Endothelial cell of umbilical vein (primary cell): Measurements from ENCODE around the gene MCCC1. TPM values are rescaled to one million over a fixed set of nuclear protein-coding genes. Genes with fewer than 3 reads are reported as not detected.

Experiments used
- BruUV-seq: library from RNA; stranded (reverse); fragments of 400-500 nt; replicated peaks from 2 replicates; lab custom pipeline; 2021; lab: Mats Ljungman, UMichigan
- CTCF ChIA-PET: fragments of 300-600, 350-600 bp; sonication (Branson Sonifier 250); formaldehyde crosslinking; loops from one replicate; lab custom pipeline; 2021; ENCODE audit warnings: antibody characterized with exemption, inconsistent platforms; lab: Charles Lee
- POLR2A ChIA-PET: fragments of 300-600, 350-600 bp; sonication (Branson Sonifier 250); formaldehyde crosslinking; loops from one replicate; lab custom pipeline; 2021; ENCODE audit warnings: antibody characterized with exemption, inconsistent platforms; lab: Charles Lee
- DNase-seq: peaks from one replicate; pipeline ENCODE4 v3.0.0-alpha.2; 2011; ENCODE audit warnings: low read depth, low spot score
- FAIRE-seq: peaks from 2 replicates; lab custom pipeline; 2011; peaks lifted over from hg19 to GRCh38; lab: Jason Lieb, UNC
- H2AFZ ChIP-seq: 2 replicates; pipeline ENCODE4 v1.6.0; 2012; ENCODE audit warnings: low read depth, low read length, control low read depth, inconsistent platforms
- H3K27ac ChIP-seq: 2 replicates; pipeline ENCODE4 v1.5.1; 2011; ENCODE audit warnings: low read depth, mild to moderate bottlenecking, control low read depth, low read length, moderate library complexity; ENCODE audit not compliant: insufficient read depth
- H3K27me3 ChIP-seq, 2 experiments: 2 replicates each; pipeline versions ENCODE4 v1.6.0 to v1.6.1; 2011; ENCODE audit warnings: low read length in 2 of 2, mixed read lengths in 1 of 2; ENCODE audit not compliant: control insufficient read depth in 2 of 2, insufficient read depth in 2 of 2
- H3K36me3 ChIP-seq, 2 experiments: 2 replicates in 1 of 2; 3 replicates in 1 of 2; pipeline ENCODE4 v1.5.1; 2011; ENCODE audit warnings: low read length in 2 of 2, mild to moderate bottlenecking in 1 of 2, moderate library complexity in 1 of 2; ENCODE audit not compliant: control insufficient read depth in 2 of 2, insufficient read depth in 2 of 2; ENCODE audit errors: extremely low read depth in 1 of 2
- H3K4me1 ChIP-seq: 3 replicates; pipeline ENCODE4 v1.5.1; 2011; ENCODE audit warnings: mild to moderate bottlenecking, low read length; ENCODE audit not compliant: control insufficient read depth, insufficient read depth; ENCODE audit errors: extremely low read depth
- H3K4me2 ChIP-seq: 2 replicates; pipeline ENCODE4 v1.6.1; 2011; ENCODE audit warnings: low read length, control low read depth, mixed read lengths; ENCODE audit not compliant: insufficient read depth
- H3K4me3 ChIP-seq, 3 experiments: fragments of 200-600 bp in 1 of 3; sonication (generic), shearing (Covaris generic) in 1 of 3; replicated peaks in 1 of 3; 2 replicates each; pipeline ENCODE4 v1.5.1; 2011 to 2016; ENCODE audit warnings: control low read depth in 3 of 3, low read length in 3 of 3, mild to moderate bottlenecking in 2 of 3, inconsistent platforms in 1 of 3, low read depth in 1 of 3, moderate library complexity in 1 of 3; ENCODE audit not compliant: insufficient read depth in 1 of 3
- H3K79me2 ChIP-seq: 2 replicates; pipeline ENCODE4 v1.6.0; 2012; ENCODE audit warnings: low read length, inconsistent platforms; ENCODE audit not compliant: control insufficient read depth, insufficient read depth
- H3K9ac ChIP-seq: replicated peaks from 2 replicates; pipeline ENCODE3; 2011; ENCODE audit warnings: low read length, control low read depth; ENCODE audit not compliant: insufficient read depth; ENCODE audit errors: extremely low read depth
- H3K9me1 ChIP-seq: replicated peaks from 3 replicates; pipeline ENCODE4 v1.6.0; 2011; ENCODE audit warnings: mild to moderate bottlenecking, low read length; ENCODE audit not compliant: control insufficient read depth, insufficient read depth; ENCODE audit errors: extremely low read depth
- H3K9me3 ChIP-seq: replicated peaks from 2 replicates; pipeline ENCODE4 v1.5.1; 2012; ENCODE audit warnings: low read length, inconsistent platforms; ENCODE audit not compliant: control insufficient read depth, insufficient read depth
- H4K20me1 ChIP-seq: replicated peaks from 2 replicates; pipeline ENCODE3; 2011; ENCODE audit warnings: mild to moderate bottlenecking, low read length; ENCODE audit not compliant: control insufficient read depth, insufficient read depth; ENCODE audit errors: extremely low read depth
- CTCF ChIP-seq, 2 donors: IDR thresholded peaks; 1 replicate in 1 of 2; 2 replicates in 1 of 2; pipeline ENCODE4 v1.5.1; 2011; ENCODE audit warnings: low read length in 2 of 2, mild to moderate bottlenecking in 2 of 2, moderate library complexity in 2 of 2, control low read depth in 1 of 2, inconsistent platforms in 1 of 2, low read depth in 1 of 2; ENCODE audit not compliant: insufficient read depth in 1 of 2; ENCODE audit errors: extremely low read depth in 1 of 2
- EZH2 ChIP-seq: IDR thresholded peaks from 2 replicates; pipeline ENCODE4 v1.6.1; 2012; ENCODE audit warnings: borderline replicate concordance, low read depth, mild to moderate bottlenecking, moderate library complexity, low read length, inconsistent platforms; ENCODE audit not compliant: severe bottlenecking
- FOS ChIP-seq: IDR thresholded peaks from 2 replicates; pipeline ENCODE4 v1.6.1; 2011; ENCODE audit warnings: mild to moderate bottlenecking, low read length, moderate library complexity, borderline replicate concordance; ENCODE audit not compliant: insufficient read depth
- GATA2 ChIP-seq: IDR thresholded peaks from 2 replicates; pipeline ENCODE4 v1.7.0; 2011; ENCODE audit warnings: low read depth, mild to moderate bottlenecking, moderate library complexity, mixed read lengths, low read length; ENCODE audit not compliant: insufficient read length, insufficient read depth
- JUN ChIP-seq: IDR thresholded peaks from 2 replicates; pipeline ENCODE4 v1.6.1; 2011; ENCODE audit warnings: borderline replicate concordance, low read depth; ENCODE audit not compliant: insufficient read length, insufficient read depth
- MAX ChIP-seq: IDR thresholded peaks from 2 replicates; pipeline ENCODE4 v1.6.1; 2011; ENCODE audit not compliant: insufficient read depth, insufficient read length
- MYC ChIP-seq: IDR thresholded peaks from one replicate; pipeline ENCODE4 v1.6.1; 2011; ENCODE audit warnings: mild to moderate bottlenecking, low read depth, low read length
- POLR2A ChIP-seq: IDR thresholded peaks from 2 replicates; pipeline ENCODE4 v1.6.1; 2012; ENCODE audit warnings: low read depth, mild to moderate bottlenecking, control low read depth, low read length
- POLR2AphosphoS5 ChIP-seq: IDR thresholded peaks from 2 replicates; pipeline ENCODE4 v1.6.1; 2012; ENCODE audit warnings: low read depth, mild to moderate bottlenecking, control low read depth, low read length, moderate library complexity; ENCODE audit not compliant: insufficient read depth
- dilution Hi-C: fragments of 300-500 bp; cut with MboI; formaldehyde crosslinking; loops from one replicate; pipeline ENCODE4 v1.15.0; 2019; ENCODE audit warnings: low sequenced_read_pairs; ENCODE audit not compliant: extremely low pct_ligation_motif_present
- intact Hi-C: fragments of 100-400 bp; cut with micrococcal nuclease; formaldehyde crosslinking; loops from one replicate; pipeline ENCODE4 v1.10.0; 2022
- polyA plus RNA-seq, 4 experiments: library from polyadenylated mRNA; depleted of rRNA in 3 of 4; stranded (reverse) in 3 of 4; unstranded in 1 of 4; fragments of >200 nt; gene quantifications; 2 replicates each; pipeline versions ENCODE4 v1.2.1 to v1.2.3, GENCODE V29; 2011 to 2012; ENCODE audit warnings: missing spikeins in 1 of 4
- total RNA-seq: library from RNA; stranded (reverse); gene quantifications from 2 replicates; pipeline ENCODE4 v1.2.3, GENCODE V29; 2021

The MCCC1 gene
- total and polyA plus RNA-seq, 2 donors (not counting 3 experiments of a cell fraction or from before 2014, with no cell fraction given), result 9.2 to 19.7 TPM

GRCh38 chr3:183013856-183014255, 85.4 kb downstream of the MCCC1 start:
- POLR2A ChIA-PET, result no interaction called here
- Histone ChIP-seq H3K9ac (no peak overlapping the region), H2AFZ (no peak overlapping the region), H4K20me1 (no peaks in the 10 kb centered on the region), H3K4me1 (no peaks in the 10 kb centered on the region), H3K9me3 (no peaks in the 10 kb centered on the region), H3K27me3 (no peaks in the 10 kb centered on the region), H3K9me1 (no peaks in the 10 kb centered on the region), H3K4me2 (no peak overlapping the region), H3K4me3 (no peak overlapping the region), H3K79me2 (no peaks in the 10 kb centered on the region), H3K36me3 (peaks cover 0 to 2% of the 10 kb centered on the region in 2 experiments), H3K27ac (no peak overlapping the region)
- BruUV-seq, result no TSS peak
- no peak for TF ChIP-seq MYC
- TF ChIP-seq POLR2A, result no peak
- no peak for TF ChIP-seq CTCF (IDR thresholded peaks at IDR 0.05; ENCODE audit: extremely low read depth in 1 of 2, insufficient read depth in 1 of 2, low read depth in 1 of 2, low read length in 2 of 2)
- no peak for TF ChIP-seq POLR2AphosphoS5
- FAIRE-seq, result no peak
- CTCF ChIA-PET, result no interaction called here
- dilution Hi-C loops, result no loop called here
- no peak for DNase-seq
- intact Hi-C loops, result no loop called here

GRCh38 chr3:183013074-183013473, 86.2 kb downstream of the MCCC1 start:
- Histone ChIP-seq H3K27me3 (no peaks in the 10 kb centered on the region), H3K27ac (no peak overlapping the region), H3K4me3 (no peak overlapping the region), H3K4me2 (no peak overlapping the region), H2AFZ (no peak overlapping the region), H3K9me1 (no peaks in the 10 kb centered on the region), H3K9me3 (no peaks in the 10 kb centered on the region), H4K20me1 (no peaks in the 10 kb centered on the region), H3K9ac (no peak overlapping the region), H3K4me1 (no peaks in the 10 kb centered on the region), H3K36me3 (peaks cover 0 to 2% of the 10 kb centered on the region in 2 experiments), H3K79me2 (no peaks in the 10 kb centered on the region)
- FAIRE-seq (no peak), DNase-seq (no peak)
- intact Hi-C loops, result no loop called here
- dilution Hi-C loops, result no loop called here
- TF ChIP-seq POLR2A (no peak), FOS (no peak), CTCF (IDR thresholded peaks at IDR 0.05; ENCODE audit: extremely low read depth in 1 of 2, insufficient read depth in 1 of 2, low read depth in 1 of 2, low read length in 2 of 2) (no peak), MAX (no peak), GATA2 (no peak), POLR2AphosphoS5 (no peak), JUN (no peak), EZH2 (no peak), MYC (no peak)
- POLR2A ChIA-PET, result no interaction called here
- CTCF ChIA-PET, result no interaction called here
- no TSS peak for BruUV-seq
